Measurements from ENCODE around the gene GPATCH11.

The GPATCH11 gene

GRCh38 chr2:37102588-37102987 lies 18.3 kb downstream of the GPATCH11 start:
- Histone ChIP-seq H3K4me3 (ENCODE audit: low read depth in 1 of 5, low read length in 5 of 5) (no peak overlapping the region), H3K9ac (ENCODE audit: low read length in 5 of 5) (no peak overlapping the region), H3K4me1 (ENCODE audit: control insufficient read depth in 5 of 5, insufficient read depth in 5 of 5, low read length in 5 of 5) (peaks cover 0 to under 1% (median 0%) of the 10 kb centered on the region in 5 donors), H3K27ac (ENCODE audit: low read depth, low read length) (no peak overlapping the region), H3K9me3 (ENCODE audit: control insufficient read depth in 5 of 5, low read length in 5 of 5) (no peaks in the 10 kb centered on the region), H3K36me3 (ENCODE audit: control insufficient read depth in 5 of 5, insufficient read depth in 5 of 5, low read length in 5 of 5) (peaks cover 43 to 63% (median 54%) of the 10 kb centered on the region in 5 donors), H3K27me3 (ENCODE audit: control insufficient read depth in 5 of 5, insufficient read depth in 4 of 5, low read length in 5 of 5) (no peaks in the 10 kb centered on the region)

- Histone ChIP-seq H3K27ac (ENCODE audit: low read depth, low read length) (no peak overlapping the region), H3K36me3 (ENCODE audit: control insufficient read depth in 5 of 5, insufficient read depth in 5 of 5, low read length in 5 of 5) (peaks cover 47 to 73% (median 63%) of the 10 kb centered on the region in 5 donors), H3K9me3 (ENCODE audit: control insufficient read depth in 5 of 5, low read length in 5 of 5) (no peaks in the 10 kb centered on the region), H3K27me3 (ENCODE audit: control insufficient read depth in 5 of 5, insufficient read depth in 4 of 5, low read length in 5 of 5) (no peaks in the 10 kb centered on the region), H3K4me1 (ENCODE audit: control insufficient read depth in 5 of 5, insufficient read depth in 5 of 5, low read length in 5 of 5) (no peaks in the 10 kb centered on the region), H3K9ac (ENCODE audit: low read length in 5 of 5) (no peak overlapping the region), H3K4me3 (ENCODE audit: low read depth in 1 of 5, low read length in 5 of 5) (no peak overlapping the region)
Observed at GRCh38 chr2:37104178-37104577, 19.9 kb downstream of the GPATCH11 start.

- Histone ChIP-seq H3K27ac (ENCODE audit: low read depth, low read length) (no peak overlapping the region), H3K27me3 (ENCODE audit: control insufficient read depth in 5 of 5, insufficient read depth in 4 of 5, low read length in 5 of 5) (no peaks in the 10 kb centered on the region), H3K9me3 (ENCODE audit: control insufficient read depth in 5 of 5, low read length in 5 of 5) (no peaks in the 10 kb centered on the region), H3K9ac (ENCODE audit: low read length in 5 of 5) (no peak overlapping the region), H3K4me1 (ENCODE audit: control insufficient read depth in 5 of 5, insufficient read depth in 5 of 5, low read length in 5 of 5) (no peaks in the 10 kb centered on the region), H3K4me3 (ENCODE audit: low read depth in 1 of 5, low read length in 5 of 5) (no peak overlapping the region), H3K36me3 (ENCODE audit: control insufficient read depth in 5 of 5, insufficient read depth in 5 of 5, low read length in 5 of 5) (peaks cover 47 to 74% (median 58%) of the 10 kb centered on the region in 5 donors)
Observed at GRCh38 chr2:37105150-37105549, 20.8 kb downstream of the GPATCH11 start.

GRCh38 chr2:37109523-37109922 lies 25.2 kb downstream of the GPATCH11 start:
- no peaks in the 10 kb centered on the region for H3K4me1 ChIP-seq (ENCODE audit: control insufficient read depth in 5 of 5, insufficient read depth in 5 of 5, low read length in 5 of 5)
- H3K9ac ChIP-seq (ENCODE audit: low read length in 5 of 5), result no peak overlapping the region
- H3K4me3 ChIP-seq (ENCODE audit: low read depth in 1 of 5, low read length in 5 of 5), result no peak overlapping the region
- H3K36me3 ChIP-seq (ENCODE audit: control insufficient read depth in 5 of 5, insufficient read depth in 5 of 5, low read length in 5 of 5), result peaks cover 41 to 72% (median 45%) of the 10 kb centered on the region in 5 donors
- H3K27me3 ChIP-seq (ENCODE audit: control insufficient read depth in 5 of 5, insufficient read depth in 4 of 5, low read length in 5 of 5), result no peaks in the 10 kb centered on the region
- no peak overlapping the region for H3K27ac ChIP-seq (ENCODE audit: low read depth, low read length)
- H3K9me3 ChIP-seq (ENCODE audit: control insufficient read depth in 5 of 5, low read length in 5 of 5), result no peaks in the 10 kb centered on the region

- Histone ChIP-seq H3K9ac (ENCODE audit: low read length in 5 of 5) (no peak overlapping the region), H3K36me3 (ENCODE audit: control insufficient read depth in 5 of 5, insufficient read depth in 5 of 5, low read length in 5 of 5) (peaks cover 37 to 71% (median 45%) of the 10 kb centered on the region in 5 donors), H3K4me3 (ENCODE audit: low read depth in 1 of 5, low read length in 5 of 5) (no peak overlapping the region), H3K9me3 (ENCODE audit: control insufficient read depth in 5 of 5, low read length in 5 of 5) (no peaks in the 10 kb centered on the region), H3K27ac (ENCODE audit: low read depth, low read length) (no peak overlapping the region), H3K4me1 (ENCODE audit: control insufficient read depth in 5 of 5, insufficient read depth in 5 of 5, low read length in 5 of 5) (no peaks in the 10 kb centered on the region), H3K27me3 (ENCODE audit: control insufficient read depth in 5 of 5, insufficient read depth in 4 of 5, low read length in 5 of 5) (no peaks in the 10 kb centered on the region)
Observed at GRCh38 chr2:37110306-37111212, 26.2 kb downstream of the GPATCH11 start.

GRCh38 chr2:37111958-37112357 lies 27.6 kb downstream of the GPATCH11 start:
- Histone ChIP-seq H3K4me1 (ENCODE audit: control insufficient read depth in 5 of 5, insufficient read depth in 5 of 5, low read length in 5 of 5) (no peaks in the 10 kb centered on the region), H3K27me3 (ENCODE audit: control insufficient read depth in 5 of 5, insufficient read depth in 4 of 5, low read length in 5 of 5) (no peaks in the 10 kb centered on the region), H3K9me3 (ENCODE audit: control insufficient read depth in 5 of 5, low read length in 5 of 5) (no peaks in the 10 kb centered on the region), H3K36me3 (ENCODE audit: control insufficient read depth in 5 of 5, insufficient read depth in 5 of 5, low read length in 5 of 5) (peaks cover 34 to 69% (median 44%) of the 10 kb centered on the region in 5 donors), H3K27ac (ENCODE audit: low read depth, low read length) (no peak overlapping the region), H3K9ac (ENCODE audit: low read length in 5 of 5) (no peak overlapping the region), H3K4me3 (ENCODE audit: low read depth in 1 of 5, low read length in 5 of 5) (no peak overlapping the region)

GRCh38 chr2:37117566-37117965 lies 33.2 kb downstream of the GPATCH11 start:
- peaks cover 15 to 54% (median 39%) of the 10 kb centered on the region in 5 donors for H3K36me3 ChIP-seq (ENCODE audit: control insufficient read depth in 5 of 5, insufficient read depth in 5 of 5, low read length in 5 of 5)
- no peaks in the 10 kb centered on the region for H3K9me3 ChIP-seq (ENCODE audit: control insufficient read depth in 5 of 5, low read length in 5 of 5)
- peaks cover 0 to 17% (median 6%) of the 10 kb centered on the region in 5 donors for H3K4me1 ChIP-seq (ENCODE audit: control insufficient read depth in 5 of 5, insufficient read depth in 5 of 5, low read length in 5 of 5)

GRCh38 chr2:37119157-37119556 lies 34.8 kb downstream of the GPATCH11 start:
- Histone ChIP-seq H3K4me1 (ENCODE audit: control insufficient read depth in 5 of 5, insufficient read depth in 5 of 5, low read length in 5 of 5) (peaks cover 0 to 17% (median 6%) of the 10 kb centered on the region in 5 donors), H3K27ac (ENCODE audit: low read depth, low read length) (peak overlapping the region; percentile 17), H3K36me3 (ENCODE audit: control insufficient read depth in 5 of 5, insufficient read depth in 5 of 5, low read length in 5 of 5) (peaks cover 18 to 57% (median 37%) of the 10 kb centered on the region in 5 donors), H3K4me3 (ENCODE audit: low read depth in 1 of 5, low read length in 5 of 5) (no peak overlapping the region), H3K9me3 (ENCODE audit: control insufficient read depth in 5 of 5, low read length in 5 of 5) (no peaks in the 10 kb centered on the region), H3K27me3 (ENCODE audit: control insufficient read depth in 5 of 5, insufficient read depth in 4 of 5, low read length in 5 of 5) (no peaks in the 10 kb centered on the region), H3K9ac (ENCODE audit: low read length in 5 of 5) (no peak overlapping the region)

More at GRCh38 chr2:37117566-37117965, 33.2 kb downstream of the GPATCH11 start:
- Histone ChIP-seq H3K9ac (ENCODE audit: low read length in 5 of 5) (no peak overlapping the region), H3K27me3 (ENCODE audit: control insufficient read depth in 5 of 5, insufficient read depth in 4 of 5, low read length in 5 of 5) (no peaks in the 10 kb centered on the region), H3K27ac (ENCODE audit: low read depth, low read length) (no peak overlapping the region), H3K4me3 (ENCODE audit: low read depth in 1 of 5, low read length in 5 of 5) (no peak overlapping the region)

- no peaks in the 10 kb centered on the region for H3K9me3 ChIP-seq (ENCODE audit: control insufficient read depth in 5 of 5, low read length in 5 of 5)
- H3K27ac ChIP-seq (ENCODE audit: low read depth, low read length), result no peak overlapping the region
- no peak overlapping the region for H3K4me3 ChIP-seq (ENCODE audit: low read depth in 1 of 5, low read length in 5 of 5)
- no peaks in the 10 kb centered on the region for H3K4me1 ChIP-seq (ENCODE audit: control insufficient read depth in 5 of 5, insufficient read depth in 5 of 5, low read length in 5 of 5)
- H3K9ac ChIP-seq (ENCODE audit: low read length in 5 of 5), result no peak overlapping the region
- no peaks in the 10 kb centered on the region for H3K27me3 ChIP-seq (ENCODE audit: control insufficient read depth in 5 of 5, insufficient read depth in 4 of 5, low read length in 5 of 5)
- peaks cover 26 to 64% (median 43%) of the 10 kb centered on the region in 5 donors for H3K36me3 ChIP-seq (ENCODE audit: control insufficient read depth in 5 of 5, insufficient read depth in 5 of 5, low read length in 5 of 5)
Observed at GRCh38 chr2:37125416-37125815, 41.1 kb downstream of the GPATCH11 start.

- Histone ChIP-seq H3K4me3 (ENCODE audit: low read depth in 1 of 5, low read length in 5 of 5) (no peak overlapping the region), H3K36me3 (ENCODE audit: control insufficient read depth in 5 of 5, insufficient read depth in 5 of 5, low read length in 5 of 5) (peaks cover 56 to 92% (median 75%) of the 10 kb centered on the region in 5 donors), H3K27me3 (ENCODE audit: control insufficient read depth in 5 of 5, insufficient read depth in 4 of 5, low read length in 5 of 5) (no peaks in the 10 kb centered on the region), H3K27ac (ENCODE audit: low read depth, low read length) (no peak overlapping the region), H3K9me3 (ENCODE audit: control insufficient read depth in 5 of 5, low read length in 5 of 5) (no peaks in the 10 kb centered on the region), H3K9ac (ENCODE audit: low read length in 5 of 5) (no peak overlapping the region), H3K4me1 (ENCODE audit: control insufficient read depth in 5 of 5, insufficient read depth in 5 of 5, low read length in 5 of 5) (no peaks in the 10 kb centered on the region)
Observed at GRCh38 chr2:37132914-37133313, 48.6 kb downstream of the GPATCH11 start.
